Right lobe of liver (tissue), 6 donors: ENCODE measurements around the gene F10. TPM values are rescaled to one million over a fixed set of nuclear protein-coding genes. Genes with fewer than 3 reads are reported as not detected.

ENCODE experiments used
- ATAC-seq, 4 donors: fragments of 200-7000 bp; cut with Tn5 transposase; one replicate each; pipeline ENCODE4 v1.9.1; 2020; ENCODE audit warnings: mild to moderate bottlenecking in 4 of 4, moderate library complexity in 4 of 4
- DNase-seq, 3 donors: peaks; one replicate each; pipeline ENCODE4 v3.0.0-alpha.2; 2020
- H3K27ac ChIP-seq, 3 donors: fragments of 200-600 bp; one replicate each; pipeline ENCODE4 v1.8.0; 2022
- H3K27me3 ChIP-seq, 2 donors: fragments of 200-600 bp; one replicate each; pipeline ENCODE4 v1.8.0; 2022
- H3K36me3 ChIP-seq, 4 donors: fragments of 200-600 bp; sonication (generic) in 1 of 4; one replicate each; pipeline versions ENCODE4 v1.5.1 to v1.8.0; 2017 to 2022; ENCODE audit warnings: control low read depth in 1 of 4
- H3K4me1 ChIP-seq, 4 donors: fragments of 200-600 bp; sonication (generic) in 1 of 4; one replicate each; pipeline versions ENCODE4 v1.5.1 to v1.8.0; 2017 to 2022; ENCODE audit warnings: control low read depth in 1 of 4
- H3K4me3 ChIP-seq, 3 donors: fragments of 200-600 bp; one replicate each; pipeline ENCODE4 v1.8.0; 2022
- H3K9me3 ChIP-seq, 4 donors: fragments of 200-600 bp; sonication (generic) in 1 of 4; one replicate each; pipeline versions ENCODE4 v1.5.1 to v1.8.0; 2017 to 2022; ENCODE audit warnings: control low read depth in 1 of 4
- CTCF ChIP-seq, 4 donors: fragments of 200-600 bp in 3 of 4; fragments of 450-650 bp in 1 of 4; IDR thresholded peaks; one replicate each; pipeline versions ENCODE4 v1.5.1 to v1.8.0; 2016 to 2022; ENCODE audit warnings: antibody characterized with exemption in 4 of 4, mild to moderate bottlenecking in 2 of 4
- POLR2A ChIP-seq: fragments of 450-650 bp; IDR thresholded peaks from one replicate; pipeline ENCODE4 v1.6.1; 2017; ENCODE audit warnings: antibody characterized with exemption, mild to moderate bottlenecking
- WGBS: methylation state at CpG from one replicate; pipeline ENCODE4 v1.1.6; 2018; ENCODE audit warnings: low coverage, low lambda C conversion rate; ENCODE audit not compliant: insufficient coverage; ENCODE audit errors: missing lambda C conversion rate; 5-methylcytosine and 5-hydroxymethylcytosine counted together
- intact Hi-C, 2 donors: fragments of 100-400 bp; cut with DNase I; formaldehyde crosslinking; loops; one replicate each; pipeline versions ENCODE4 v1.11.2 to v1.14.1; 2022
- total RNA-seq, 6 experiments: library from RNA; depleted of rRNA in 2 of 6; stranded (reverse); fragments of >200 nt in 2 of 6; fragmentation: NEBNext Ultra II Directional in 3 of 6; extraction: Animal tissue kit (Norgen Biotek cat#: 25700) in 3 of 6; gene quantifications; one replicate each; pipeline versions ENCODE4 v1.1.0 to v1.2.4, GENCODE V29; 2016 to 2023
- donor health status: DM: no; HTN: yes; CAD: no.
- donor health status: DM: no; HTN: no; CAD: no.
- donor health status: DM: no; HTN: no; CAD: no.
- donor health status: DM: no; HTN: yes; CAD: no.
- donor health status: DM: no; HTN: yes; CAD: no.

Gene F10
- total RNA-seq, 6 experiments from 2014 or later, result 108 to 157 (median 132) TPM

GRCh38 chr13:113088691-113089020, 33.9 kb upstream of the F10 start:
- WGBS, result 83% methylated on average over 8 of the region's 17 CpGs
- peaks cover 0 to 14% (median 0%) of the 10 kb centered on the region in 4 donors for H3K36me3 ChIP-seq
- no peaks in the 10 kb centered on the region for H3K4me1 ChIP-seq
- no peak for ATAC-seq
- no peaks in the 10 kb centered on the region for H3K27me3 ChIP-seq
- TF ChIP-seq POLR2A (no peak), CTCF (IDR thresholded peaks at IDR 0.05) (no peak)
- H3K4me3 ChIP-seq, result no peak overlapping the region
- intact Hi-C loops, result no loop called here
- no peaks in the 10 kb centered on the region for H3K9me3 ChIP-seq
- no peak for DNase-seq
- no peak overlapping the region for H3K27ac ChIP-seq

GRCh38 chr13:113089693-113090414, 32.7 kb upstream of the F10 start:
- Histone ChIP-seq H3K4me3 (no peak overlapping the region), H3K27me3 (no peaks in the 10 kb centered on the region), H3K27ac (no peak overlapping the region), H3K4me1 (no peaks in the 10 kb centered on the region), H3K36me3 (peaks cover 0 to 14% (median 0%) of the 10 kb centered on the region in 4 donors), H3K9me3 (no peaks in the 10 kb centered on the region)
- WGBS, result 80% methylated on average over 23 of the region's 36 CpGs
- intact Hi-C loops, result loop anchor here in 1 of 2 donors (10.0 kb wide), 1 partner anchor 45 kb away; no protein-coding TSS in a partner anchor
- TF ChIP-seq CTCF (IDR thresholded peaks at IDR 0.05), result no peak
- TF ChIP-seq POLR2A, result no peak
- DNase-seq, result no peak
- ATAC-seq, result no peak

GRCh38 chr13:113090415-113090770, 32.2 kb upstream of the F10 start:
- H3K4me3 ChIP-seq, result no peak overlapping the region
- intact Hi-C loops, result loop anchor here in 1 of 2 donors (10.0 kb wide), 1 partner anchor 46 kb away; no protein-coding TSS in a partner anchor
- no peaks in the 10 kb centered on the region for H3K9me3 ChIP-seq
- H3K27ac ChIP-seq, result no peak overlapping the region
- no peak for DNase-seq
- TF ChIP-seq POLR2A, result no peak
- TF ChIP-seq CTCF (IDR thresholded peaks at IDR 0.05), result no peak
- no peaks in the 10 kb centered on the region for H3K4me1 ChIP-seq
- H3K27me3 ChIP-seq, result no peaks in the 10 kb centered on the region
- no peak for ATAC-seq
- H3K36me3 ChIP-seq, result peaks cover 0 to 14% (median 0%) of the 10 kb centered on the region in 4 donors
- 93% methylated on average over 7 of the region's 13 CpGs for WGBS

- Histone ChIP-seq H3K9me3 (no peaks in the 10 kb centered on the region), H3K27me3 (no peaks in the 10 kb centered on the region), H3K4me3 (no peak overlapping the region), H3K36me3 (peaks cover 0 to 14% (median 0%) of the 10 kb centered on the region in 4 donors), H3K4me1 (no peaks in the 10 kb centered on the region), H3K27ac (no peak overlapping the region)
- DNase-seq (no peak), ATAC-seq (no peak)
- 84% methylated on average over 6 of the region's 24 CpGs for WGBS
- intact Hi-C loops, result loop anchor here in 1 of 2 donors (10.0 kb wide), 1 partner anchor 46 kb away; no protein-coding TSS in a partner anchor
- TF ChIP-seq CTCF (IDR thresholded peaks at IDR 0.05) (no peak), POLR2A (no peak)
Observed at GRCh38 chr13:113090806-113091205, 31.8 kb upstream of the F10 start.
